HEK293 (cell line): ENCODE results near the gene JTB.

Experiments used
- FEZF1 ChIP-seq: fragments of 450-650 bp; formaldehyde crosslinking; IDR thresholded peaks from 2 replicates; pipeline ENCODE4 v1.5.1; 2016; ENCODE audit warnings: missing biosample characterization, missing genetic modification characterization
- GLI2 ChIP-seq: fragments of 450-650 bp; formaldehyde crosslinking; IDR thresholded peaks from 2 replicates; pipeline ENCODE4; 2017; ENCODE audit warnings: missing biosample characterization, missing genetic modification characterization, low read depth, borderline replicate concordance
- GLIS1 ChIP-seq: fragments of 450-650 bp; formaldehyde crosslinking; IDR thresholded peaks from 2 replicates; pipeline ENCODE4 v1.5.1; 2016; ENCODE audit warnings: missing biosample characterization, missing genetic modification characterization
- GLIS2 ChIP-seq: fragments of 450-650 bp; formaldehyde crosslinking; IDR thresholded peaks from 2 replicates; pipeline ENCODE4 v1.5.1; 2016; ENCODE audit warnings: missing biosample characterization, missing genetic modification characterization
- HOXC10 ChIP-seq: sonication (generic); formaldehyde crosslinking; IDR thresholded peaks from 2 replicates; pipeline ENCODE4 v1.8.1; 2023; ENCODE audit warnings: mild to moderate bottlenecking, missing genetic modification reagents
- HOXD13 ChIP-seq: sonication (generic); formaldehyde crosslinking; IDR thresholded peaks from 2 replicates; pipeline ENCODE4 v1.8.0; 2022; ENCODE audit warnings: missing genetic modification reagents, borderline replicate concordance
- INSM2 ChIP-seq: fragments of 450-650 bp; formaldehyde crosslinking; IDR thresholded peaks from 2 replicates; pipeline ENCODE4 v1.5.1; 2016; ENCODE audit warnings: missing biosample characterization, missing genetic modification characterization
- RBAK ChIP-seq: fragments of 450-650 bp; formaldehyde crosslinking; IDR thresholded peaks from 2 replicates; pipeline ENCODE4 v1.5.1; 2016; ENCODE audit warnings: missing biosample characterization, missing genetic modification characterization
- REPIN1 ChIP-seq: fragments of 450-650 bp; formaldehyde crosslinking; IDR thresholded peaks from 2 replicates; pipeline ENCODE4 v1.5.1; 2017; ENCODE audit warnings: missing biosample characterization, missing genetic modification characterization, low read depth
- SCRT1 ChIP-seq: fragments of 450-650 bp; formaldehyde crosslinking; IDR thresholded peaks from 2 replicates; pipeline ENCODE4 v1.5.1; 2016; ENCODE audit warnings: missing biosample characterization, missing genetic modification characterization, borderline replicate concordance
- SP7 ChIP-seq: fragments of 450-650 bp; formaldehyde crosslinking; IDR thresholded peaks from 2 replicates; pipeline ENCODE4 v1.5.1; 2016; ENCODE audit warnings: missing biosample characterization, missing genetic modification characterization
- YY1 ChIP-seq: fragments of 450-650 bp; formaldehyde crosslinking; IDR thresholded peaks from 2 replicates; pipeline ENCODE4 v1.5.1; 2018; ENCODE audit warnings: missing biosample characterization, missing genetic modification characterization
- YY2 ChIP-seq: fragments of 450-650 bp; formaldehyde crosslinking; IDR thresholded peaks from 2 replicates; pipeline ENCODE4 v1.5.1; 2016; ENCODE audit warnings: missing biosample characterization, missing genetic modification characterization
- ZBTB17 ChIP-seq: fragments of 450-650 bp; formaldehyde crosslinking; IDR thresholded peaks from 2 replicates; pipeline ENCODE4 v1.5.1; 2016; ENCODE audit warnings: missing biosample characterization, missing genetic modification characterization
- ZBTB49 ChIP-seq: fragments of 450-650 bp; formaldehyde crosslinking; IDR thresholded peaks from 2 replicates; pipeline ENCODE4 v1.5.1; 2016; ENCODE audit warnings: missing biosample characterization, missing genetic modification characterization, low read depth
- ZEB2 ChIP-seq: fragments of 450-650 bp; formaldehyde crosslinking; IDR thresholded peaks from 2 replicates; pipeline ENCODE4 v1.5.1; 2016; ENCODE audit warnings: missing biosample characterization, missing genetic modification characterization
- ZFP3 ChIP-seq: fragments of 450-650 bp; formaldehyde crosslinking; IDR thresholded peaks from 2 replicates; pipeline ENCODE4 v1.5.1; 2016; ENCODE audit warnings: low read depth, missing biosample characterization, missing genetic modification characterization
- ZFP37 ChIP-seq: fragments of 450-650 bp; formaldehyde crosslinking; IDR thresholded peaks from 2 replicates; pipeline ENCODE4 v1.5.1; 2016; ENCODE audit warnings: missing biosample characterization, missing genetic modification characterization
- ZFP69B ChIP-seq: fragments of 450-650 bp; formaldehyde crosslinking; IDR thresholded peaks from 2 replicates; pipeline ENCODE4 v1.5.1; 2016; ENCODE audit warnings: missing biosample characterization, missing genetic modification characterization
- ZNF112 ChIP-seq: fragments of 450-650 bp; formaldehyde crosslinking; IDR thresholded peaks from 2 replicates; pipeline ENCODE4 v1.5.0; 2017; ENCODE audit warnings: missing biosample characterization, missing genetic modification characterization
- ZNF211 ChIP-seq: fragments of 450-650 bp; formaldehyde crosslinking; IDR thresholded peaks from 2 replicates; pipeline ENCODE4 v1.5.1; 2016; ENCODE audit warnings: low read depth, missing biosample characterization, missing genetic modification characterization
- ZNF302 ChIP-seq: fragments of 450-650 bp; formaldehyde crosslinking; IDR thresholded peaks from 2 replicates; pipeline ENCODE4 v1.5.1; 2016; ENCODE audit warnings: missing biosample characterization, missing genetic modification characterization, low read depth
- ZNF324 ChIP-seq: fragments of 450-650 bp; formaldehyde crosslinking; IDR thresholded peaks from 2 replicates; pipeline ENCODE4 v1.5.1; 2016; ENCODE audit warnings: missing biosample characterization, missing genetic modification characterization
- ZNF341 ChIP-seq: fragments of 450-650 bp; formaldehyde crosslinking; IDR thresholded peaks from 2 replicates; pipeline ENCODE4; 2016; ENCODE audit warnings: low read depth, missing biosample characterization, missing genetic modification characterization
- ZNF362 ChIP-seq: fragments of 450-650 bp; formaldehyde crosslinking; IDR thresholded peaks from 2 replicates; pipeline ENCODE4 v1.5.1; 2016; ENCODE audit warnings: missing biosample characterization, missing genetic modification characterization
- ZNF391 ChIP-seq: fragments of 450-650 bp; formaldehyde crosslinking; IDR thresholded peaks from 2 replicates; pipeline ENCODE4 v1.5.1; 2016; ENCODE audit warnings: low read depth, missing biosample characterization, missing genetic modification characterization, borderline replicate concordance
- ZNF549 ChIP-seq: fragments of 450-650 bp; IDR thresholded peaks from 2 replicates; pipeline ENCODE4 v1.5.1; 2018; ENCODE audit warnings: missing biosample characterization, missing genetic modification characterization, mild to moderate bottlenecking, inconsistent platforms, moderate library complexity
- ZNF645 ChIP-seq: fragments of 450-650 bp; formaldehyde crosslinking; IDR thresholded peaks from 2 replicates; pipeline ENCODE4; 2016; ENCODE audit warnings: missing biosample characterization, missing genetic modification characterization
- ZNF677 ChIP-seq: fragments of 450-650 bp; IDR thresholded peaks from 2 replicates; pipeline ENCODE4 v1.5.0; 2018; ENCODE audit warnings: missing biosample characterization, mild to moderate bottlenecking, missing genetic modification characterization, moderate library complexity
- ZNF692 ChIP-seq: fragments of 450-650 bp; formaldehyde crosslinking; IDR thresholded peaks from 2 replicates; pipeline ENCODE4 v1.5.1; 2016; ENCODE audit warnings: missing biosample characterization, missing genetic modification characterization
- ZNF704 ChIP-seq: fragments of 450-650 bp; formaldehyde crosslinking; IDR thresholded peaks from 2 replicates; pipeline ENCODE4 v1.5.1; 2016; ENCODE audit warnings: missing biosample characterization, missing genetic modification characterization
- ZNF76 ChIP-seq: fragments of 450-650 bp; formaldehyde crosslinking; IDR thresholded peaks from 2 replicates; pipeline ENCODE4; 2016; ENCODE audit warnings: low read depth, missing biosample characterization, missing genetic modification characterization, borderline replicate concordance
- ZNF843 ChIP-seq: fragments of 450-650 bp; formaldehyde crosslinking; IDR thresholded peaks from 2 replicates; pipeline ENCODE4 v1.5.1; 2016; ENCODE audit warnings: missing biosample characterization, missing genetic modification characterization

Gene JTB

GRCh38 chr1:153946622-153947241 lies 30.7 kb downstream of the JTB start, which contains the start of gene DENND4B (continued):
- TF ChIP-seq ZNF645 (tag by site-specific recombination) (no peak), YY2 (tag by site-specific recombination) (no peak), ZNF211 (tag by site-specific recombination) (no peak), ZNF391 (no peak), FEZF1 (no peak), ZNF302 (no peak), ZNF112 (tag by site-specific recombination) (no peak), ZNF324 (tag by site-specific recombination) (no peak), REPIN1 (tag by site-specific recombination) (no peak), ZNF677 (tag by site-specific recombination) (no peak), ZNF704 (tag by site-specific recombination) (no peak), GLIS1 (tag by site-specific recombination) (no peak; the same call in 1 of the 2 replicates), ZNF341 (tag by site-specific recombination) (no peak), HOXD13 (CRISPR knock-in tag) (no peak), SP7 (tag by site-specific recombination) (peak; percentile 49; the same call in 1 of the 2 replicates), SCRT1 (tag by site-specific recombination) (no peak), ZFP69B (no peak; the same call in 1 of the 2 replicates), ZNF843 (peak; percentile 30; the same call in 1 of the 2 replicates), ZNF76 (tag by site-specific recombination) (peak; percentile 56), ZFP3 (tag by site-specific recombination) (no peak), ZNF362 (tag by site-specific recombination) (no peak), ZNF692 (tag by site-specific recombination) (peak; percentile 39), INSM2 (tag by site-specific recombination) (no peak), HOXC10 (CRISPR knock-in tag) (no peak), YY1 (0 out of 2 replicates have a peak, but pooled peaks have one; percentile 2), RBAK (tag by site-specific recombination) (no peak), GLI2 (tag by site-specific recombination) (no peak), ZBTB49 (no peak), ZBTB17 (0 out of 2 replicates have a peak, but pooled peaks have one; percentile 25), ZFP37 (tag by site-specific recombination) (0 out of 2 replicates have a peak, but pooled peaks have one; percentile 52), ZEB2 (tag by site-specific recombination) (peak; percentile 71), GLIS2 (no peak; the same call in 1 of the 2 replicates), ZNF549 (tag by site-specific recombination) (no peak)
